HG03025 (cell line): ENCODE data around the gene ADCY4.
A peak's percentile ranks its signal among the peaks of the same experiment; 100 is the strongest.

ENCODE experiments used
- ATAC-seq: cut with Tn5 transposase; IDR thresholded peaks from one replicate; pipeline ENCODE4 v1.9.1; 2021; ENCODE audit warnings: mild to moderate bottlenecking, moderate library complexity; ENCODE audit not compliant: unreplicated experiment, low FRiP score

ADCY4 gene

DNA sequence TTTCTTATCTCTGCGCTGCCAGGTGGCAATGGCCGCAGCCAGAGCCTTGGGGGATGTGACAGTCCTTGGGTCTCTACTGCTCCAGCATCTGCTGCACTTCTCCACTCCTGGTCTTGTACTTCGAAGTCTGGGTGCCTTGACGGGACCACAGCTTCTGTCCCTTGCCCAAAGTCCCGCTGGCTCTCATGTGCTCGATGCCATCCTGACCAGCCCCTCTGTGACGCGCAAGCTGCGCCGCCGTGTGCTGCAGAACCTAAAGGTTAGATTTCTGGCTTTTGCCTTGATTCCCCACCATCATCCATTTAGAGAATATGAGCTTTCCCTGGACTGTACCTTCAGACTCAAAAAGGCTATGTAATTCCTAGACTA is 30.9 kb downstream of the ADCY4 start:
- ATAC-seq, result no peak

- ATAC-seq, result no peak
Measured at GRCh38 chr14:24300326-24300980, 34.4 kb downstream of the ADCY4 start.

GRCh38 chr14:24299255-24300191 is 35.3 kb downstream of the ADCY4 start, which contains the start of the genes DHRS1 and NOP9:
TSS of gene DHRS1 (minus strand) at chr14:24299780. CDS start at chr14:24299106, 674 bp downstream.
TSS of gene NOP9 (plus strand) at chr14:24299850. CDS start at chr14:24299955, 105 bp downstream.
- peak; percentile 71 for ATAC-seq

- no peak for ATAC-seq
Measured at GRCh38 chr14:24298892-24299254, 36.0 kb downstream of the ADCY4 start.

DNA sequence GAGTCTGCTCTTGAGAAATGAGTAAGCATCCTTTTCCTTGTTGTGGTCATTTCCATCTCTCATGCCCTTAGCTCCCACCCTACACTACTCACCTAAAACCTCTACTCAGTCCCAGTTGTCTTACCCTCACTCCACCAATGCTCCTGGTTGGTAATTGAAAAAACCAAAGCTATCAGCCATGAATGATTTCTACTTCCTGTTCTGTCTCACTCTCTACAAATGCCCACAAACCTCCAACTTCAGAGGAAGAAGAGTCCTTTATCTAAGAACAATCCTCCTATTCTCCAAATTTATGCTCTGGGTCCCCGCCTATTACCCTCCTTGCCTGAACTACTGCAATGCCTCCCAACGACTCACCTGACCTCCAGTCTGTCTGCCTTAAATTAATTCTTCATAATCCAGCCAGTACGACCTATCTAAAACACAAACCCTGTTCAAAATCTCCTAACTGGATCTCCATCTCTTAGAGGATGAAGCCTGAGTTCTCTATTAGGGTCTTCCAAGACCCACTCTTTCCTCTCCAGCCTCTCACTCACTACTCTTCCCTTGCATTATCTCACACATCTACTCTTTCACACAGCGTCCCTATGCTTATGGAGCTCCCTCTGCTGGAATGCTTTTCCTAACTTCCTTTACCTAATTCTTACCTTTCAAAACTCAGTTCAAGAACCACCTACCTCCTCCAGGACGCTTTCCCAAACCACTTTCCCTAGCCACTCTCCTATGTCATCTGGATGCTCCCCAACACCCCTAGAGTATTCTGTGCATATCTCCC is 37.5 kb downstream of the ADCY4 start:
- no peak for ATAC-seq

DNA sequence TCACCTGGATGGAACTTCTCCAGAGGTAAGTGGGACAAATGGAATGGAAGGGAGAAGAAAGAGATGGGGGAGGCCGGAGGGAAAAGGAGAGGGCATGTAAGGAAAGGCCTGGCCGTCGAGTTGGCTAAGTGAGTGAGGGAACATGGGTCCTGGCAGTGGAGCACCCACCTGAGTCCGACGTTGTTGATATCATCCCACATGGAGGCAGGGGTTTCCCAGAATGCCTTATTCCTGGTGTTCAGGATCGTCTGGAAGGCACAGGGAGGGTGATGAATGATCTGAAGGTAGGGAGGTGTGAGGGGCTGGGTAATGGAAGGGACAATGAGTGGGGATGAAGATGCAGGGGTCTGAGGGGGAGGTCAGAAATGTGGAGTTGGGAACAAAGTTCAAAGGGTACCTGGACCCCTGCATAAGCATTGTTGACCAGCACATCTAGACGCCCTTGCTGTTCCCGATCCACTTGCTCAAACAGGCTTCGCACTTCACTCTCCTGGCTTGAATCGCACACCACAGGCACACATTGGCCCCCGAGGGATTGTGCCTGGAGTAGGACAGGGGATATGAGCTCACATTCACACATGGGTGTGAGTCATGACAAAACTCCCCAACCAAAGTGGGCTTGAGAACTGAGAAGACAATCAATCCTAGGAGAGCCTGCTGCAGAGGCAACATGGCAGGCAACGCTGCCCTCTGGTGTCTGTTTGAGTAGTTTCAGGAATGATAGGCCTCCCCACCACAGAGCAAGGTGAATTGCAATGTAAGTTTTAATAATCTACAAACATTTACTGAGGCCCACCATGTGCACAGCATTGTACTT is 38.3 kb downstream of the ADCY4 start:
- ATAC-seq, result no peak

DNA sequence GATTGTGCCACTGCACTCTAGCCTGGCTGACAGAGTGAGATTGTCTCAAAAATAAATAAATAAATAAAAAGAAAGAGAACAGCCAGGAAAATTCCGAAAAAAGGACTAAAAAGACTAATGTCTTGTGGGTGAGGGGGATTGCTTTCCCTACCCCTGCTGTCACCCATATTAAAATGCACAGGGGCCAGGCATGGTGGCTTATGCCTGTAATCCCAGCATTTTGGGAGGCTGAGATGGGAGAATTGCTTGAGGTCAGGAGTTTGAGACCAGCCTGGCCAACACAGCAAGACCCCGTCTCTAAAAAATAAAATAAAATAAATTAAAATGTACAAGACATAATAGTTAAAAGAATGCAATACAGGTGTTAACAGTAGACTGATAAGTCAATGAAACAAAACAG is 41.3 kb downstream of the ADCY4 start:
- ATAC-seq, result no peak

GRCh38 chr14:24292118-24292807 is 42.6 kb downstream of the ADCY4 start:
- no peak for ATAC-seq

DNA sequence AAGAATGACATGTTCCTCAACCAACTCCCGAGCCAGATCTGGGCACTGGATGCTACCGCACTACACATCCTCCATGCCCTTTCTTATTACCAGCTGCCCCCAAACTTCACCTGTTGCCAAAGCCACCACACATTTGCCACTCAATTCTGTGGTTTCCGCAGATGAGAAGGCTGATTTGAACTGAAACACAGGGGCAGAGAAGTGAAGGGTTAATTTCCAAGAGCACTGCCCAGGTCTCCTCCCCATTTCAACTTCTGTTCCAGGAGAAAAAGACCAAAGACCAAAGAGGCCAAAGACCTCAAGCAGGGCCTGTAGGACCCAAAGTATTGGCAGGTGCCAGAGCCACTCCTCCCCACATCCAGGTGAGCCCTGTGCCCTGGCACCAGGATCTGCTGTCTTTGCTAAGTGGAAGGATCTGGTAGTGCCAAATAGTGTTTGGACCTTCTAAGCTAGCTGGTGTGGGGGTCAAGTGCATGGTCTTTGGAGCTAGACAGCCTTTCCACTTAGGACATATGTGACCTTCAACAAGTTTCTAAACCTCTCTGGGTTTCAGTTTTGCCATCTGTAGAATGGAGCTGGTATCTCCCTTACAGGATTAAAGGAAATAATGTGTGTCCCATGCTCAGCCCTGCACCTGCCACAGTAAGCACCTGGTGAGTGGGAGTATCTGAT is 43.3 kb downstream of the ADCY4 start:
- ATAC-seq, result no peak

DNA sequence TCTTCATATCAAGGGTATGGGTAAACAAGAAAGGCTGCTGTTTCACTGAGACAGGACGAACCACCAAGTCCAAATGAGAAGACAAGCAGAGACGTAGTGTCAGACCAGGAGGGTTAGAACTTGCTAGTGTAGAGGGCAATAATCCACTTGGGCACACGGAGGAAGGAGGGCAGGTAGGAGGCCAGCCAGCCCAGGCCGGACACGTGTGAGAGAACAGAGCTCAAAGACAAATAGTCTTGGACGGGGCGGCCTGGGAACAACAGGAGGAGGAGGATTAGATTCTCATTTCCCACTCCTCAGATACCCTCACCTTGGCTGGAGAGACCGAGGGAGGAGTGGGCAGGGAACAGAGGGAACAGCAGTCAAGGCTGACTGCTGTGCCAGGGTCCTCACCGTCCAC is 44.1 kb downstream of the ADCY4 start:
- ATAC-seq, result no peak

DNA sequence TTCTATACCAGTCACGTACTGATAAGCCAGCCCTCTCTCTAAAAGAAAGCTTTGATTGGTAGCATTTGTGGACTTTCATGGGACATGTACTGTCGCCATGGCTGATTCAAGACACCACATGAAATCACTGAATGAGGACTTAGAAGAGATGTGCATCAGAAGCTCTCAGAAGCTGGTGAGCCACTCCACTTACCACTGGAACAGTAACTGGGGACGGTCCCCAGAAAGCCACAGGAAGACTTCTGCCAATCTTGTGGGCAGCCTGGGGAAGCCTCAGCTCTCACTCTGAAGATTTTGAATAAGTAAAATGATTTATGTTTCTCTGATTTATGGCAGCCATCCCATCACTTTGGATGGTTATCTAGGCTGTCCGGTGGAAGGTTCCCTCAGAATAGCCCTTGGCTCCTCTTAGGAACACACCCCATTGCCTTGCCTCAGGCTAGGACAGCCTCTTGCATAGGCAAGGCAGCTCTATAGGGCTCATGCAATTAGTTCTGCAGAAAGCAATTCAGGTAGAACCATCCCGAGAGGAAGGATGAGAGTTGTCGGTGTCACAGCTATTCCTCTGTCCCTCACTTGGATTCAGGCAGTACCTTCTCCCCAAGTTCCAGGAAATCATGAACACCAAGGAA is 45.1 kb downstream of the ADCY4 start:
- no peak for ATAC-seq

- no peak for ATAC-seq
Measured at GRCh38 chr14:24286996-24287395, 47.9 kb downstream of the ADCY4 start.

- no peak for ATAC-seq
Measured at GRCh38 chr14:24285351-24285750, 49.5 kb downstream of the ADCY4 start.

DNA sequence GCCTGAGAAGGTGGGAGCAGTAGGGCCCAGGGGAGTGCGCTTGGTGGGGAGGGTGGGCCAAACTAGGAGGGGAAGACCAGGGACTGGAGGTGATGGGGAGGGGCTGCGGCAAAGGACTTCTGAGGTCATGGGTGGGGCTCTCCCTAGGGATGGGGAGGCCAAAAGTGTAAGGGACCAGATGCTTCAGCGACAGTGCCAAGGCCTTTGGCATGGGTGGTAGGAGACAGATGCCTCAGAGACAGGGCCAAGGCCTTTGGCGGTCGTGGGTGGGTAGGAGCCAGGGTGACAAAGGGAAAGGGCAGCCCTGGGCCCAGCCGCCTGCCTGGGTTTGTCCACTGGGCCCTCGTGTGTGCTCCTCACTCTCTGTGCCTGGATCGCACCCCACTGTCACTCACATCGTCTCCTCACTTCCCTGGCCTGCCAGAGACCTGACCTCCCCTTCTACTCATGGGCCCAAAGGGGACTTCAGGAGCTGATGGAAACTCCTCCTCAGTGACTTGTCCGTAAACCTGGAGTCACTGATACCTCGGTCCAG is 50.3 kb downstream of the ADCY4 start:
- no peak for ATAC-seq

DNA sequence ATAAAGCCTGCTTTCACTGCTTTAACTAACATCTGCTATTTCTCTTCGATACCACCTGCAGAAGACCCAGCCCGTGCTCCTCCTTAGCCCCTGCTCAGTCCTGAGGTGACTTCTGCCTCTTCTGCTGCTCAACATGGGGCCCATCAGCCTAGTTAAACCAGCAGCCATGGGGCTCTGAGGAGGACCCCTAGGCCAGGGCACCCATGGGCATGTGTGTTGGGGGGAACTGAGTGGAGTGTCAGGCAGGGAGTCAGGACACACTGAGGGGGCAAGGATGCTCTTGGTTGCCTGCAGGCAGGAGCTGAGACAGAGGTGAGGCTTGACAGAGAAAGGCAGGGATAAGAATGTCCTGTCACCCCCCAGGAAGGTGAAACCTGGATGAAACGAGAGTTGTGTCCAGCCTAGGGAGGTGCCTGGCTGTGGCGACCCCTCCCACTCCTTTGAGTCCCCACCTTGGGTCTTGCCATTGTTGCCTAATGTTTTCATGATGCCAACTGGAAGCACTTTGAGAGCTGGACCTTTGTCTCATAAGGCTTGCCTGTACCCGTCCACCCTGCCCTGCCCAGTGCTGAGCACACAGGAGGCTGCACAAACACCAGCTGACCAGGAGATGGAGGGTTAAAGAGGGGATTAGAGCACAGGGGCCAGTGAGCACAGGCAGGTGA is 50.9 kb downstream of the ADCY4 start:
- no peak for ATAC-seq

GRCh38 chr14:24282736-24283135 is 52.1 kb downstream of the ADCY4 start:
- no peak for ATAC-seq

DNA sequence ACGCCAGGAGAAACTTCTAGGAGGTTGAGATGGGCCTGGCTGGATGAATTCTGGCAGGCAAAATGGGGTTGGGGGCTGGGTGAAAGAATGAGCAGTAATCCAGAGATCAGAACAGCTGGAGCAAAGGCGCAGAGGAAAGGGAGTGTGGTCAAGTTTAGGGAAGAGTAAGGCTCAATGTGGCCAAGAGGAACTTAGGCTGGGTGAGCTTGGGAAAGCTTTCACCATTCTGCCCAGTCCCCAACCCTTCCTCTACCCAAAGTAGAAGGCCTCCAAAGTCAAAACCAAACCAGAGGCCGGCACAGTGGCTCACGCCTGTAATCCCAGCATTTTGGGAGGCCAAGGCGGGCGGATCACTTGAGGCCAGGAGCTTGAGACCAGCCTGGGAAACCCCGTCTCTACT is 53.2 kb downstream of the ADCY4 start:
- no peak for ATAC-seq
